Spleen (tissue), 11 donors: ENCODE data around the gene TBX1. TPM values are rescaled to one million over a fixed set of nuclear protein-coding genes. Genes with fewer than 3 reads are reported as not detected.

Experiments
- DNase-seq: peaks from one replicate; pipeline ENCODE4 v3.0.0-alpha.2; 2020
- H3K27ac ChIP-seq, 8 donors: fragments of 200-600 bp; sonication (generic) in 7 of 8; 1 replicate in 4 of 8; 2 replicates in 4 of 8; pipeline versions ENCODE4 v1.5.0 to v1.8.0; 2016 to 2021; ENCODE audit warnings: inconsistent platforms in 4 of 8, mild to moderate bottlenecking in 4 of 8, moderate library complexity in 1 of 8
- H3K27me3 ChIP-seq, 7 donors: fragments of 200-600 bp; sonication (generic) in 6 of 7; replicated peaks in 1 of 7; 1 replicate in 4 of 7; 2 replicates in 3 of 7; pipeline versions ENCODE4 v1.5.0 to v1.8.0; 2016 to 2021; ENCODE audit warnings: inconsistent platforms in 3 of 7, mild to moderate bottlenecking in 1 of 7
- H3K36me3 ChIP-seq, 6 donors: fragments of 200-600 bp; sonication (generic) in 5 of 6; 1 replicate in 4 of 6; 2 replicates in 2 of 6; pipeline versions ENCODE4 v1.5.0 to v1.8.0; 2016 to 2021; ENCODE audit warnings: inconsistent platforms in 2 of 6
- H3K4me1 ChIP-seq, 6 donors: fragments of 200-600 bp; sonication (generic) in 5 of 6; 1 replicate in 3 of 6; 2 replicates in 3 of 6; pipeline versions ENCODE4 v1.5.0 to v1.8.0; 2016 to 2021; ENCODE audit warnings: inconsistent platforms in 3 of 6
- H3K4me3 ChIP-seq, 8 donors: fragments of 200-600 bp; sonication (generic) in 7 of 8; 1 replicate in 4 of 8; 2 replicates in 4 of 8; pipeline versions ENCODE4 v1.5.0 to v1.8.0; 2016 to 2021; ENCODE audit warnings: inconsistent platforms in 4 of 8, mild to moderate bottlenecking in 4 of 8, moderate library complexity in 2 of 8
- H3K9me3 ChIP-seq, 8 donors: fragments of 200-600 bp; sonication (generic) in 7 of 8; 1 replicate in 4 of 8; 2 replicates in 4 of 8; pipeline versions ENCODE4 v1.5.0 to v1.8.0; 2016 to 2021; ENCODE audit warnings: inconsistent platforms in 4 of 8
- CTCF ChIP-seq, 11 experiments: fragments of 200-600 bp in 7 of 11; fragments of 450-650 bp in 4 of 11; sonication (generic) in 4 of 11; IDR thresholded peaks in 8 of 11; conservative IDR thresholded peaks in 3 of 11; 1 replicate in 7 of 11; 2 replicates in 4 of 11; pipeline versions ENCODE4 v1.4.0 to v1.8.0; 2016 to 2021; ENCODE audit warnings: antibody characterized with exemption in 11 of 11, inconsistent platforms in 4 of 11, mild to moderate bottlenecking in 1 of 11
- POLR2A ChIP-seq, 3 donors: fragments of 450-650 bp; IDR thresholded peaks; one replicate each; pipeline ENCODE4 v1.5.1; 2017; ENCODE audit warnings: antibody characterized with exemption in 3 of 3, mild to moderate bottlenecking in 1 of 3
- POLR2AphosphoS5 ChIP-seq, 3 donors: sonication (generic); formaldehyde crosslinking; IDR thresholded peaks; one replicate each; pipeline ENCODE4 v1.5.1; 2017; ENCODE audit warnings: antibody characterized with exemption in 3 of 3
- WGBS, 5 donors: extraction: QIAGEN DNeasy Blood & Tissue Kit in 3 of 5; methylation state at CpG; one replicate each; pipeline versions ENCODE4 v1.1.5 to v1.1.7; 2013 to 2018; 5-methylcytosine and 5-hydroxymethylcytosine counted together
- intact Hi-C: fragments of 100-400 bp; cut with DNase I; formaldehyde crosslinking; loops from one replicate; pipeline ENCODE4 v1.15.0; 2023; ENCODE audit warnings: low total_unique reads
- polyA plus RNA-seq, 3 donors: library from polyadenylated mRNA; stranded (reverse); fragments of 200-250 nt; gene quantifications; one replicate each; pipeline ENCODE4 v1.2.1, GENCODE V29; 2013
- total RNA-seq, 7 donors: library from RNA; depleted of rRNA in 3 of 7; stranded (reverse); fragments of >200 nt in 3 of 7; fragmentation: NEBNext Ultra II Directional in 4 of 7; extraction: Animal tissue kit (Norgen Biotek cat#: 25700) in 4 of 7; gene quantifications; one replicate each; pipeline versions ENCODE4 v1.1.0 to v1.2.1, GENCODE V29; 2016 to 2021
- donor health status: healthy with polysubstance abuse.
- donor health status: DM: no; HTN: no; CAD: no; lungs with moderate emphysema.
- donor health status: DM: no; HTN: no; CAD: no.
- donor health status: Bipolar disorder and iron deficiency.
- donor health status: healthy.
- donor health status: DM: no; HTN: no; CAD: no.
- donor health status: DM: yes; HTN: yes; CAD: no.

TBX1 gene
- total and polyA plus RNA-seq, 10 donors = 0.17 to 10.5 (median 0.70) TPM

GRCh38 chr22:19749876-19750275, 10.7 kb upstream of the TBX1 start:
- Histone ChIP-seq H3K9me3 (no peaks in the 10 kb centered on the region), H3K27ac (no peak overlapping the region), H3K27me3 (peaks cover 3 to 57% (median 22%) of the 10 kb centered on the region in 7 donors), H3K4me3 (no peak overlapping the region), H3K4me1 (peaks cover 0 to 17% (median 10%) of the 10 kb centered on the region in 6 donors), H3K36me3 (no peaks in the 10 kb centered on the region)
- no peak for DNase-seq
- intact Hi-C loops = no loop called here
- 61 to 93% (median 89%) methylated on average over 4 to 12 of the region's 12 CpGs for WGBS, 5 donors
- TF ChIP-seq POLR2AphosphoS5 (IDR thresholded peaks at IDR 0.05) (no peak), CTCF (IDR thresholded peaks at IDR 0.05 in 8 of 11, conservative IDR thresholded peaks at IDR 0.05 in 3 of 11) (no peak), POLR2A (IDR thresholded peaks at IDR 0.05) (no peak)

- intact Hi-C loops = no loop called here
- Histone ChIP-seq H3K27ac (no peak overlapping the region), H3K4me3 (no peak overlapping the region), H3K27me3 (peaks cover 10 to 67% (median 31%) of the 10 kb centered on the region in 7 donors), H3K4me1 (peaks cover 5 to 21% (median 17%) of the 10 kb centered on the region in 6 donors), H3K36me3 (no peaks in the 10 kb centered on the region), H3K9me3 (no peaks in the 10 kb centered on the region)
- 78 to 94% (median 87%) methylated on average over 23 to 27 of the region's 27 CpGs for WGBS, 5 donors
- TF ChIP-seq CTCF (IDR thresholded peaks at IDR 0.05 in 8 of 11, conservative IDR thresholded peaks at IDR 0.05 in 3 of 11) = no peak
- TF ChIP-seq POLR2A (IDR thresholded peaks at IDR 0.05) = no peak
- no peak for TF ChIP-seq POLR2AphosphoS5 (IDR thresholded peaks at IDR 0.05)
- no peak for DNase-seq
These were observed 9.8 kb upstream of the TBX1 start for GRCh38 chr22:19750507-19751490.

- 81 to 96% (median 89%) methylated on average over 7 to 14 of the region's 14 CpGs for WGBS, 5 donors
These were observed 8.9 kb upstream of the TBX1 start for GRCh38 chr22:19751497-19752245.

More at GRCh38 chr22:19751497-19752245, 8.9 kb upstream of the TBX1 start:
- Histone ChIP-seq H3K4me1 (peaks cover 13 to 22% (median 21%) of the 10 kb centered on the region in 6 donors), H3K27ac (no peak overlapping the region), H3K27me3 (peaks cover 10 to 75% (median 40%) of the 10 kb centered on the region in 7 donors), H3K4me3 (no peak overlapping the region), H3K36me3 (no peaks in the 10 kb centered on the region), H3K9me3 (no peaks in the 10 kb centered on the region)
- intact Hi-C loops = no loop called here
- TF ChIP-seq POLR2AphosphoS5 (IDR thresholded peaks at IDR 0.05) (no peak), POLR2A (IDR thresholded peaks at IDR 0.05) (no peak), CTCF (IDR thresholded peaks at IDR 0.05 in 8 of 11, conservative IDR thresholded peaks at IDR 0.05 in 3 of 11) (no peak)
- no peak for DNase-seq
